ENCODE results near the gene DNAI1. TPM values are rescaled to one million over a fixed set of nuclear protein-coding genes. Genes with fewer than 3 reads are reported as not detected.

Gene DNAI1
- total RNA-seq, 1 experiment from 2014 or later, result 1.1 TPM

DNA sequence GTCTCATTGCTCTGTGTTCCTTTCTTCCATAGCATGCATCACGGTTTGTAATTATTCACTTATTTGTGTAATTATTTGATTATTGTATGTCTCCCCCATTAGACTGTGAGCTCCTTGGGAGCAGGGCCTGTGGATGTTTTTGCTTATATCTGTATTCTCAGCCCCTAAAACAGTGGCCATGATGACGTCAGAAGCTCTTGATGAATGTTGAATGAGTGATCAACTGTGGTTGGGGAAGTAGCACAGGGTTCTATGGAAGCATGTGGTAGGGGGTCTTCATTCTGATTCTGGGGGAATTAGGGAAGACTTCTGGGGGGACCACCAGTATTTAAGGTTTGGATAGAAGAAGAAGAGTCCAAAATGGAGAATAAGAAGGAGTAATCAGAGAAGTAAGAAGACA, 6.0 kb downstream of the DNAI1 start:
- ATAC-seq (no peak), DNase-seq (ENCODE audit: low read depth, low spot score) (no peak)
- Histone ChIP-seq H3K27ac (ENCODE audit: low read depth, low read length) (no peak overlapping the region), H3K4me2 (ENCODE audit: low read length) (no peak overlapping the region), H3K9ac (ENCODE audit: low read length) (no peak overlapping the region), H3K4me3 (replicated peaks in 1 of 2; ENCODE audit: low read depth in 1 of 2, low read length in 2 of 2) (no peak overlapping the region), H3K27me3 (ENCODE audit: insufficient read depth, low read length) (no peaks in the 10 kb centered on the region), H3K4me1 (ENCODE audit: control insufficient read depth in 1 of 2, insufficient read depth in 2 of 2, low read length in 2 of 2) (peaks cover 7 to 21% of the 10 kb centered on the region in 2 experiments), H3K36me3 (ENCODE audit: control insufficient read depth in 1 of 2, insufficient read depth in 2 of 2, low read length in 2 of 2) (no peaks in the 10 kb centered on the region), H4K20me1 (ENCODE audit: insufficient read depth) (no peaks in the 10 kb centered on the region), H3K79me2 (ENCODE audit: insufficient read depth, low read length) (no peaks in the 10 kb centered on the region), H3K9me3 (ENCODE audit: control insufficient read depth in 1 of 2, insufficient read depth in 1 of 2, low read depth in 1 of 2, low read length in 2 of 2) (no peaks in the 10 kb centered on the region), H3K9me2 (ENCODE audit: insufficient read depth) (no peaks in the 10 kb centered on the region), H2AFZ (ENCODE audit: low read depth, low read length, poor library complexity, severe bottlenecking) (no peak overlapping the region)
- BruUV-seq (replicated peaks), result no TSS peak
- RAD21 ChIA-PET (ENCODE audit: low non-redundant PET in 1 of 2, low total read pairs in 2 of 2, uncharacterized antibody in 2 of 2, unreplicated experiment in 2 of 2), result no interaction called here
- CTCF ChIA-PET, result no interaction called here
- TF ChIP-seq TCF7L2 (IDR thresholded peaks at IDR 0.05; ENCODE audit: borderline replicate concordance, extremely low read depth, insufficient read depth, insufficient read length) (no peak), CBX3 (IDR thresholded peaks at IDR 0.05; ENCODE audit: low read depth) (no peak), SRF (IDR thresholded peaks at IDR 0.05; ENCODE audit: low read depth) (no peak), ZBTB33 (IDR thresholded peaks at IDR 0.05; ENCODE audit: extremely low read depth, insufficient replicate concordance, low read length) (no peak), EZH2phosphoT487 (IDR thresholded peaks at IDR 0.05; ENCODE audit: borderline replicate concordance) (no peak), RAD21 (IDR thresholded peaks at IDR 0.05; ENCODE audit: low read depth) (no peak), FOSL1 (IDR thresholded peaks at IDR 0.05; ENCODE audit: low read depth) (no peak), POLR2A (IDR thresholded peaks at IDR 0.05; ENCODE audit: borderline replicate concordance, extremely low read depth, insufficient read depth, insufficient read length) (no peak), JUND (IDR thresholded peaks at IDR 0.05) (no peak), ZNF274 (IDR thresholded peaks at IDR 0.05; ENCODE audit: low read depth, low read length) (no peak), YY1 (IDR thresholded peaks at IDR 0.05; ENCODE audit: extremely low read depth, insufficient replicate concordance, low read depth, low read length) (no peak), EZH2 (IDR thresholded peaks at IDR 0.05) (no peak), EGR1 (IDR thresholded peaks at IDR 0.05; ENCODE audit: low read depth) (no peak), ZFX (IDR thresholded peaks at IDR 0.05) (no peak), CTCF (IDR thresholded peaks at IDR 0.05 in 2 of 3, conservative IDR thresholded peaks at IDR 0.05 in 1 of 3; ENCODE audit: borderline replicate concordance in 1 of 3, insufficient read depth in 1 of 3, low read depth in 2 of 3, low read length in 2 of 3) (no peak)
- TF ChIP-seq, protein P1, sequence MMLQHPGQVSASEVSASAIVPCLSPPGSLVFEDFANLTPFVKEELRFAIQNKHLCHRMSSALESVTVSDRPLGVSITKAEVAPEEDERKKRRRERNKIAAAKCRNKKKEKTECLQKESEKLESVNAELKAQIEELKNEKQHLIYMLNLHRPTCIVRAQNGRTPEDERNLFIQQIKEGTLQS (IDR thresholded peaks at IDR 0.05), result no peak
- TF ChIP-seq, protein P2, sequence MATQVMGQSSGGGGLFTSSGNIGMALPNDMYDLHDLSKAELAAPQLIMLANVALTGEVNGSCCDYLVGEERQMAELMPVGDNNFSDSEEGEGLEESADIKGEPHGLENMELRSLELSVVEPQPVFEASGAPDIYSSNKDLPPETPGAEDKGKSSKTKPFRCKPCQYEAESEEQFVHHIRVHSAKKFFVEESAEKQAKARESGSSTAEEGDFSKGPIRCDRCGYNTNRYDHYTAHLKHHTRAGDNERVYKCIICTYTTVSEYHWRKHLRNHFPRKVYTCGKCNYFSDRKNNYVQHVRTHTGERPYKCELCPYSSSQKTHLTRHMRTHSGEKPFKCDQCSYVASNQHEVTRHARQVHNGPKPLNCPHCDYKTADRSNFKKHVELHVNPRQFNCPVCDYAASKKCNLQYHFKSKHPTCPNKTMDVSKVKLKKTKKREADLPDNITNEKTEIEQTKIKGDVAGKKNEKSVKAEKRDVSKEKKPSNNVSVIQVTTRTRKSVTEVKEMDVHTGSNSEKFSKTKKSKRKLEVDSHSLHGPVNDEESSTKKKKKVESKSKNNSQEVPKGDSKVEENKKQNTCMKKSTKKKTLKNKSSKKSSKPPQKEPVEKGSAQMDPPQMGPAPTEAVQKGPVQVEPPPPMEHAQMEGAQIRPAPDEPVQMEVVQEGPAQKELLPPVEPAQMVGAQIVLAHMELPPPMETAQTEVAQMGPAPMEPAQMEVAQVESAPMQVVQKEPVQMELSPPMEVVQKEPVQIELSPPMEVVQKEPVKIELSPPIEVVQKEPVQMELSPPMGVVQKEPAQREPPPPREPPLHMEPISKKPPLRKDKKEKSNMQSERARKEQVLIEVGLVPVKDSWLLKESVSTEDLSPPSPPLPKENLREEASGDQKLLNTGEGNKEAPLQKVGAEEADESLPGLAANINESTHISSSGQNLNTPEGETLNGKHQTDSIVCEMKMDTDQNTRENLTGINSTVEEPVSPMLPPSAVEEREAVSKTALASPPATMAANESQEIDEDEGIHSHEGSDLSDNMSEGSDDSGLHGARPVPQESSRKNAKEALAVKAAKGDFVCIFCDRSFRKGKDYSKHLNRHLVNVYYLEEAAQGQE (IDR thresholded peaks at IDR 0.05; ENCODE audit: low read depth), result no peak
- TF ChIP-seq, protein P3, sequence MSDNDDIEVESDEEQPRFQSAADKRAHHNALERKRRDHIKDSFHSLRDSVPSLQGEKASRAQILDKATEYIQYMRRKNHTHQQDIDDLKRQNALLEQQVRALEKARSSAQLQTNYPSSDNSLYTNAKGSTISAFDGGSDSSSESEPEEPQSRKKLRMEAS (IDR thresholded peaks at IDR 0.05), result no peak
- POLR2A ChIA-PET, result no interaction called here
- intact Hi-C loops (cut with micrococcal nuclease), result no loop called here
